PC-3 (cell line): Measurements from ENCODE around the gene ERMN. TPM values are rescaled to one million over a fixed set of nuclear protein-coding genes. Genes with fewer than 3 reads are reported as not detected.

ENCODE experiments used
- ATAC-seq: fragments of 200-7000 bp; cut with Tn5 transposase; 2 replicates; pipeline ENCODE4 v1.9.1; 2020; ENCODE audit warnings: mild to moderate bottlenecking, moderate library complexity
- BruUV-seq: library from RNA; stranded (reverse); fragments of 400-500 nt; replicated peaks from 2 replicates; lab custom pipeline; 2021; lab: Mats Ljungman, UMichigan
- CTCF ChIA-PET: fragments of 300-600 bp; sonication (Branson Sonifier 250); formaldehyde crosslinking; loops from one replicate; lab custom pipeline; 2022; ENCODE audit warnings: antibody characterized with exemption; lab: Charles Lee
- POLR2A ChIA-PET: fragments of 300-600 bp; sonication (Branson Sonifier 250); formaldehyde crosslinking; loops from one replicate; lab custom pipeline; 2022; ENCODE audit warnings: antibody characterized with exemption; ENCODE audit not compliant: unreplicated experiment; lab: Charles Lee
- DNase-seq: peaks from one replicate; pipeline ENCODE4 v3.0.0-alpha.2; 2015
- H2AFZ ChIP-seq: fragments of 300-600 bp; sonication (generic); 2 replicates; pipeline ENCODE4 v1.6.0; 2016; ENCODE audit warnings: antibody characterized with exemption, low read length
- H3F3A ChIP-seq: fragments of 300-600 bp; sonication (generic); one replicate; pipeline ENCODE4 v1.6.0; 2017; ENCODE audit warnings: antibody characterized with exemption, low read length, control low read depth, mild to moderate bottlenecking; ENCODE audit not compliant: unreplicated experiment
- H3K27ac ChIP-seq: fragments of 300-600 bp; sonication (generic); 2 replicates; pipeline ENCODE4 v1.5.1; 2016; ENCODE audit warnings: mild to moderate bottlenecking, low read length
- H3K27me3 ChIP-seq: fragments of 300-600 bp; sonication (generic); 2 replicates; pipeline ENCODE4 v1.6.1; 2016; ENCODE audit warnings: low read length, mixed read lengths
- H3K36me3 ChIP-seq: fragments of 300-600 bp; sonication (generic); 2 replicates; pipeline ENCODE4 v1.6.1; 2016; ENCODE audit warnings: low read depth, mixed run types, low read length, mixed read lengths
- H3K4me1 ChIP-seq: fragments of 300-600 bp; sonication (generic); 2 replicates; pipeline ENCODE4 v1.5.1; 2016; ENCODE audit warnings: low read length; ENCODE audit not compliant: insufficient read depth
- H3K4me2 ChIP-seq: fragments of 300-600 bp; sonication (generic); 2 replicates; pipeline ENCODE4 v1.6.0; 2016; ENCODE audit warnings: low read length
- H3K4me3 ChIP-seq: fragments of 300-600 bp; sonication (generic); 2 replicates; pipeline ENCODE4 v1.5.1; 2016; ENCODE audit warnings: mild to moderate bottlenecking, low read length, mixed read lengths
- H3K79me2 ChIP-seq: fragments of 300-600 bp; sonication (generic); 2 replicates; pipeline ENCODE4 v1.6.1; 2017; ENCODE audit warnings: low read length, mixed read lengths
- H3K9ac ChIP-seq: fragments of 300-600 bp; sonication (generic); 2 replicates; pipeline ENCODE4 v1.6.0; 2016; ENCODE audit warnings: mild to moderate bottlenecking, low read length
- H3K9me2 ChIP-seq: fragments of 300-600 bp; sonication (generic); replicated peaks from 2 replicates; pipeline ENCODE4 v1.6.1; 2016; ENCODE audit warnings: mixed run types, low read length, mixed read lengths
- H3K9me3 ChIP-seq: fragments of 300-600 bp; sonication (generic); 2 replicates; pipeline ENCODE4 v1.6.1; 2016; ENCODE audit warnings: low read length, mixed read lengths
- H4K20me1 ChIP-seq: fragments of 300-600 bp; sonication (generic); 2 replicates; pipeline ENCODE4 v1.6.1; 2016; ENCODE audit warnings: low read length, mixed read lengths
- EZH2 ChIP-seq: fragments of 300-600 bp; sonication (generic); IDR thresholded peaks from one replicate; pipeline ENCODE4 v1.6.1; 2017; ENCODE audit warnings: antibody characterized with exemption, mild to moderate bottlenecking, low read length; ENCODE audit not compliant: unreplicated experiment
- EZH2phosphoT487 ChIP-seq: fragments of 300-600 bp; sonication (generic); IDR thresholded peaks from 2 replicates; pipeline ENCODE4 v1.6.1; 2018; ENCODE audit warnings: mild to moderate bottlenecking, antibody characterized with exemption, low read length, borderline replicate concordance
- intact Hi-C: fragments of 100-400 bp; cut with micrococcal nuclease; formaldehyde crosslinking; loops from 2 replicates; pipeline ENCODE4 v1.9.0; 2023
- total RNA-seq: library from RNA; depleted of rRNA; stranded (reverse); fragments of >200 nt; gene quantifications from 2 replicates; pipeline ENCODE4 v1.2.3, GENCODE V29; 2014
- TF ChIP-seq, protein P1 (sequence below): fragments of 300-600 bp; sonication (generic); conservative IDR thresholded peaks from 2 replicates; pipeline ENCODE4 v1.5.1; 2017; ENCODE audit warnings: antibody characterized with exemption, low read depth, mild to moderate bottlenecking, low read length

The ERMN gene
- total RNA-seq, 1 experiment from 2014 or later = not detected

- Histone ChIP-seq H3K27ac (no peak overlapping the region), H3K9ac (no peak overlapping the region), H3K9me3 (no peaks in the 10 kb centered on the region), H3F3A (no peaks in the 10 kb centered on the region), H3K4me1 (no peaks in the 10 kb centered on the region), H3K79me2 (no peaks in the 10 kb centered on the region), H3K9me2 (no peaks in the 10 kb centered on the region), H3K4me3 (no peak overlapping the region), H3K4me2 (no peak overlapping the region), H4K20me1 (no peaks in the 10 kb centered on the region), H3K27me3 (no peaks in the 10 kb centered on the region), H2AFZ (no peak overlapping the region), H3K36me3 (no peaks in the 10 kb centered on the region)
- no peak for TF ChIP-seq EZH2
- TF ChIP-seq, protein P1, sequence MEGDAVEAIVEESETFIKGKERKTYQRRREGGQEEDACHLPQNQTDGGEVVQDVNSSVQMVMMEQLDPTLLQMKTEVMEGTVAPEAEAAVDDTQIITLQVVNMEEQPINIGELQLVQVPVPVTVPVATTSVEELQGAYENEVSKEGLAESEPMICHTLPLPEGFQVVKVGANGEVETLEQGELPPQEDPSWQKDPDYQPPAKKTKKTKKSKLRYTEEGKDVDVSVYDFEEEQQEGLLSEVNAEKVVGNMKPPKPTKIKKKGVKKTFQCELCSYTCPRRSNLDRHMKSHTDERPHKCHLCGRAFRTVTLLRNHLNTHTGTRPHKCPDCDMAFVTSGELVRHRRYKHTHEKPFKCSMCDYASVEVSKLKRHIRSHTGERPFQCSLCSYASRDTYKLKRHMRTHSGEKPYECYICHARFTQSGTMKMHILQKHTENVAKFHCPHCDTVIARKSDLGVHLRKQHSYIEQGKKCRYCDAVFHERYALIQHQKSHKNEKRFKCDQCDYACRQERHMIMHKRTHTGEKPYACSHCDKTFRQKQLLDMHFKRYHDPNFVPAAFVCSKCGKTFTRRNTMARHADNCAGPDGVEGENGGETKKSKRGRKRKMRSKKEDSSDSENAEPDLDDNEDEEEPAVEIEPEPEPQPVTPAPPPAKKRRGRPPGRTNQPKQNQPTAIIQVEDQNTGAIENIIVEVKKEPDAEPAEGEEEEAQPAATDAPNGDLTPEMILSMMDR = no peak
- TF ChIP-seq EZH2phosphoT487 = no peak
- ATAC-seq (peak; percentile 46), DNase-seq (peak; percentile 42)
- intact Hi-C loops = loop anchor here (5.0 to 10.0 kb wide), 2 partner anchors 110 to 182 kb away; no protein-coding TSS in a partner anchor
- no TSS peak for BruUV-seq
- ChIA-PET CTCF (no interaction called here), POLR2A (interaction anchor here (0.5 kb wide), 1 partner anchor 75 kb away, joined by 4 read pairs; no protein-coding TSS in a partner anchor)
Observed at GRCh38 chr2:157304811-157305722, 20.6 kb downstream of the ERMN start.

- no peak for ATAC-seq
- ChIA-PET POLR2A (no interaction called here), CTCF (interaction anchor here (0.7 to 2.0 kb wide), 2 partner anchors 32 to 177 kb away, joined by 4 to 18 read pairs; no protein-coding TSS in a partner anchor)
- BruUV-seq = no TSS peak
- H3K27me3 ChIP-seq = no peaks in the 10 kb centered on the region
- H3K4me1 ChIP-seq = no peaks in the 10 kb centered on the region
- H3K9me3 ChIP-seq = no peaks in the 10 kb centered on the region
- no peak overlapping the region for H3K27ac ChIP-seq
- no peaks in the 10 kb centered on the region for H3K36me3 ChIP-seq
- no peaks in the 10 kb centered on the region for H4K20me1 ChIP-seq
- no peak overlapping the region for H3K4me2 ChIP-seq
- TF ChIP-seq, protein P1 = no peak
- TF ChIP-seq EZH2phosphoT487 = no peak
- no peak for TF ChIP-seq EZH2
- H3K4me3 ChIP-seq = no peak overlapping the region
- H3F3A ChIP-seq = no peaks in the 10 kb centered on the region
- no peaks in the 10 kb centered on the region for H3K9me2 ChIP-seq
- no peaks in the 10 kb centered on the region for H3K79me2 ChIP-seq
- no peak overlapping the region for H2AFZ ChIP-seq
- DNase-seq = no peak
- no peak overlapping the region for H3K9ac ChIP-seq
- intact Hi-C loops = loop anchor here (2.0 to 10.0 kb wide), 4 partner anchors 23 to 289 kb away; no protein-coding TSS in a partner anchor
Observed at GRCh38 chr2:157303612-157304011, 22.0 kb downstream of the ERMN start.
